Spleen (tissue), 7 donors: ENCODE measurements around the gene NR3C1.

Experiments
- POLR2AphosphoS5 ChIP-seq, 3 donors: sonication (generic); formaldehyde crosslinking; IDR thresholded peaks; one replicate each; pipeline ENCODE4 v1.5.1; 2017; ENCODE audit warnings: antibody characterized with exemption in 3 of 3
- TF ChIP-seq, protein P1 (sequence below), 11 experiments: fragments of 200-600 bp in 7 of 11; fragments of 450-650 bp in 4 of 11; sonication (generic) in 4 of 11; IDR thresholded peaks in 8 of 11; conservative IDR thresholded peaks in 3 of 11; 1 replicate in 7 of 11; 2 replicates in 4 of 11; pipeline versions ENCODE4 v1.4.0 to v1.8.0; 2016 to 2021; ENCODE audit warnings: antibody characterized with exemption in 11 of 11, inconsistent platforms in 4 of 11, mild to moderate bottlenecking in 1 of 11
- donor health status: DM: no; HTN: no; CAD: no; lungs with moderate emphysema.
- donor health status: DM: no; HTN: no; CAD: no.
- donor health status: DM: no; HTN: no; CAD: no.

DNA sequence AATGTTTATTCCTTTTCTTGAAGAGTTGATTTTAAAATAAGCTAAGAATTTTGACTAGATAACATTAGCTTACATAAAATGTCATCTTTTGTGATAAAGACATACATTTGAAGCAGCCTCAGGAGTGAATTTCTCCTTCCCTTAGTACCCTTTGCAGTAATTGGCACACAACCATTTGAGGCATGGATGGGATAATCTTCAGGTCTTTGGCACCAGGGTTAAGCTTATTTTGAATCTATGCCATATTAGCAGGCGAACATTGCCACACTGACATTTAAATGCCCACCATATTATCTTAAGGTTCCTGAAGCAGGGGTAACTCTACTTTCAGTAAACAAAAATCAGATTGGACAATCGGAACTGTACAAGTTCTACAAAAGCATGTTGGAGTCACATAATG, 126.0 kb downstream of the NR3C1 start:
- TF ChIP-seq, protein P1, sequence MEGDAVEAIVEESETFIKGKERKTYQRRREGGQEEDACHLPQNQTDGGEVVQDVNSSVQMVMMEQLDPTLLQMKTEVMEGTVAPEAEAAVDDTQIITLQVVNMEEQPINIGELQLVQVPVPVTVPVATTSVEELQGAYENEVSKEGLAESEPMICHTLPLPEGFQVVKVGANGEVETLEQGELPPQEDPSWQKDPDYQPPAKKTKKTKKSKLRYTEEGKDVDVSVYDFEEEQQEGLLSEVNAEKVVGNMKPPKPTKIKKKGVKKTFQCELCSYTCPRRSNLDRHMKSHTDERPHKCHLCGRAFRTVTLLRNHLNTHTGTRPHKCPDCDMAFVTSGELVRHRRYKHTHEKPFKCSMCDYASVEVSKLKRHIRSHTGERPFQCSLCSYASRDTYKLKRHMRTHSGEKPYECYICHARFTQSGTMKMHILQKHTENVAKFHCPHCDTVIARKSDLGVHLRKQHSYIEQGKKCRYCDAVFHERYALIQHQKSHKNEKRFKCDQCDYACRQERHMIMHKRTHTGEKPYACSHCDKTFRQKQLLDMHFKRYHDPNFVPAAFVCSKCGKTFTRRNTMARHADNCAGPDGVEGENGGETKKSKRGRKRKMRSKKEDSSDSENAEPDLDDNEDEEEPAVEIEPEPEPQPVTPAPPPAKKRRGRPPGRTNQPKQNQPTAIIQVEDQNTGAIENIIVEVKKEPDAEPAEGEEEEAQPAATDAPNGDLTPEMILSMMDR (IDR thresholded peaks at IDR 0.05 in 8 of 11, conservative IDR thresholded peaks at IDR 0.05 in 3 of 11), result no peak
- no peak for TF ChIP-seq POLR2AphosphoS5 (IDR thresholded peaks at IDR 0.05)
